A549 treated with CpdA at 1 μM for 4 hours (cell line): Measurements from ENCODE around the gene VEZF1. TPM values are rescaled to one million over a fixed set of nuclear protein-coding genes. Genes with fewer than 3 reads are reported as not detected.

Source experiments
- total RNA-seq: library from RNA; stranded (reverse); fragments of 200-300 nt; extraction: Qiagen RNA extraction; gene quantifications from 5 replicates; pipeline ENCODE4 v1.2.3, GENCODE V29; 2022; ENCODE audit warnings: low read depth

VEZF1 gene
- 38.2 to 44.4 TPM (median 42.6 TPM) in 5 replicates for total RNA-seq

DNA sequence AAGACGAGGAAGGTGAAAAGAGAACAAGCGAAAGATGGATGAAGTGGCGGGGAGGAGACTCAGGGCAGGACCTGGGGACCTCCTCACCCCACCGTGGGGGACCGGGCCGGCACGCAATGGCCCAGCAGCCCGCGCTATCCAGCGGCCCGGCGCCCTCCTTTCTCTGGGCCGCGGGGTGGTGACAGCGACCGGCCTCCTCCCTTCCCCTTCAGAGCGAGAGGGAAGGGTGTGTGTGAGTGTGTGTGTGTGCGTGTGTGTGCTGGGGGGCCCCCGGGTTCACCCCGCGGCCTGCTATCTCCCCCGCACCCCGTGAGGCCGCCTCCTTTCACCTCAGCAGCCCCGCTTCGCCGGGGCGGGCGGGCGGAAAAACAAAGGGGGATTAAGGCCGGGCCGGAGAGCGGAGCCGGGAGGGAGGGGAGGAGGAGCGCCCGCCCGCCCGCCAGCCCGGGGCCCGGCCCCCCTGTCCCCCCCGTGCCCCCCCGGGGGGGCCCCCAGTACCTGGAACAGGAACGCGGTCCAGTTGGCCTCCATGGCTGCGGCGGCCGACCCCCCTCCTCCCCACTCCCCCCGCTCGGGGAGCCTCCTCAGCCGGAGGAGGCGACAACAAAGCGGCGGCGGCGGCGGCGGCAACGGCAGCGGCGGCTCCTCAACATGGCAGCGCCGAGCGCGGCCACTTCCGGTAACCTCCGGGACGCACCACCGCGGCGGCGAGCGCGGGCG lies at the start of gene VEZF1:
Gene VEZF1 (minus strand): TSS at position 674 of the 720 bp plus-strand sequence. CDS start 143 bp downstream, at position 531.

GRCh38 chr17:58006924-58007780 lies 19.1 kb upstream of the VEZF1 start, which contains the start of gene SRSF1:
Gene SRSF1 (minus strand): TSS chr17:58007246. CDS start chr17:58007137, 109 bp downstream.

GRCh38 chr17:57955183-57955931 lies 32.7 kb downstream of the VEZF1 start, which contains the start of gene CUEDC1:
Gene CUEDC1 (minus strand): TSS chr17:57955412. CDS start chr17:57885564, 69,848 bp downstream.

Other genes with a start within 250 kb of the VEZF1 start
- gene CCDC182, start 243.0 kb downstream of the VEZF1 start, total RNA-seq = not detected in 5 replicates
- 150 to 213 TPM (median 156 TPM) in 5 replicates for gene MRPS23, start 138.2 kb downstream of the VEZF1 start, total RNA-seq
- 47.4 to 55.3 TPM (median 51.3 TPM) in 5 replicates for gene CUEDC1, start 32.8 kb downstream of the VEZF1 start, total RNA-seq
- gene SRSF1, start 19.0 kb upstream of the VEZF1 start, total RNA-seq = 257 to 295 TPM (median 264 TPM) in 5 replicates
- gene DYNLL2, start 95.2 kb upstream of the VEZF1 start, total RNA-seq = 20.0 to 23.6 TPM (median 22.9 TPM) in 5 replicates
- gene OR4D1, start 160.1 kb upstream of the VEZF1 start, total RNA-seq = 0.01 to 0.03 TPM in 2 of 5 replicates, not detected in the others
- not detected in 5 replicates for gene OR4D2, start 178.7 kb upstream of the VEZF1 start, total RNA-seq
- not detected in 5 replicates for gene EPX, start 204.5 kb upstream of the VEZF1 start, total RNA-seq
- gene MKS1, start 231.0 kb upstream of the VEZF1 start, total RNA-seq = 9.4 to 12.3 TPM (median 12.1 TPM) in 5 replicates